Heart left ventricle (tissue), 16 donors: ENCODE data around the gene TNFRSF8. TPM values are rescaled to one million over a fixed set of nuclear protein-coding genes. Genes with fewer than 3 reads are reported as not detected.

ENCODE experiments used
- ATAC-seq, 4 donors: fragments of 200-7000 bp; cut with Tn5 transposase; one replicate each; pipeline ENCODE4 v1.9.1; 2020 to 2022; ENCODE audit warnings: moderate library complexity in 4 of 4, mild to moderate bottlenecking in 3 of 4, moderate number of reproducible peaks in 1 of 4
- DNase-seq, 5 donors: peaks; one replicate each; pipeline ENCODE4 v3.0.0-alpha.2; 2020
- H3K27ac ChIP-seq, 12 donors: fragments of 200-600 bp; sonication (generic) in 4 of 12; one replicate each; pipeline versions ENCODE4 v1.5.0 to v1.8.0; 2016 to 2022; ENCODE audit warnings: mild to moderate bottlenecking in 2 of 12
- H3K27me3 ChIP-seq, 9 donors: fragments of 200-600 bp; sonication (generic) in 2 of 9; one replicate each; pipeline versions ENCODE4 v1.5.1 to v1.8.0; 2016 to 2022; ENCODE audit warnings: mild to moderate bottlenecking in 3 of 9
- H3K36me3 ChIP-seq, 9 donors: fragments of 200-600 bp; sonication (generic) in 2 of 9; one replicate each; pipeline versions ENCODE4 v1.5.0 to v1.8.0; 2018 to 2022; ENCODE audit warnings: mild to moderate bottlenecking in 2 of 9
- H3K4me1 ChIP-seq, 12 donors: fragments of 200-600 bp; sonication (generic) in 4 of 12; one replicate each; pipeline versions ENCODE4 v1.5.0 to v1.8.0; 2016 to 2022; ENCODE audit warnings: mild to moderate bottlenecking in 3 of 12
- H3K4me3 ChIP-seq, 12 donors: fragments of 200-600 bp; sonication (generic) in 4 of 12; one replicate each; pipeline versions ENCODE4 v1.5.0 to v1.8.0; 2017 to 2022; ENCODE audit warnings: mild to moderate bottlenecking in 9 of 12, moderate library complexity in 4 of 12
- H3K9me3 ChIP-seq, 12 donors: fragments of 200-600 bp; sonication (generic) in 4 of 12; one replicate each; pipeline versions ENCODE4 v1.5.0 to v1.8.0; 2016 to 2022; ENCODE audit warnings: mild to moderate bottlenecking in 1 of 12
- POLR2A ChIP-seq, 2 donors: fragments of 450-650 bp; IDR thresholded peaks; one replicate each; pipeline ENCODE4 v1.6.1; 2017; ENCODE audit warnings: antibody characterized with exemption in 2 of 2, mild to moderate bottlenecking in 2 of 2, moderate library complexity in 2 of 2
- WGBS, 4 donors: extraction: QIAGEN DNeasy Blood & Tissue Kit in 2 of 4; methylation state at CpG; one replicate each; pipeline versions ENCODE4 v1.1.5 to v1.1.7; 2013 to 2018; 5-methylcytosine and 5-hydroxymethylcytosine counted together
- intact Hi-C, 10 donors: fragments of 100-400 bp; cut with DNase I; formaldehyde crosslinking; loops; one replicate each; pipeline versions ENCODE4 v1.11.1 to v1.14.2; 2022
- polyA plus RNA-seq, 2 donors: library from polyadenylated mRNA; stranded (reverse); fragments of 200-250 nt; gene quantifications; one replicate each; pipeline ENCODE4 v1.2.3, GENCODE V29; 2013
- total RNA-seq, 9 donors: library from RNA; depleted of rRNA in 2 of 9; stranded (reverse); fragments of >200 nt in 2 of 9; fragmentation: NEBNext Ultra II Directional in 3 of 9; extraction: Animal tissue kit (Norgen Biotek cat#: 25700) in 3 of 9; gene quantifications; one replicate each; pipeline versions ENCODE4 v1.1.0 to v1.2.4, GENCODE V29; 2016 to 2023
- TF ChIP-seq, protein P1 (sequence below), 12 donors: fragments of 200-600 bp; sonication (generic) in 4 of 12; IDR thresholded peaks; one replicate each; pipeline versions ENCODE4 v1.5.0 to v1.8.0; 2018 to 2022; ENCODE audit warnings: antibody characterized with exemption in 12 of 12, mild to moderate bottlenecking in 5 of 12
- donor health status: ischemic (EF 13 %, LVEDD 7.1; RV severe dilation, severe dysfunction).
- donor health status: healthy with polysubstance abuse.
- donor health status: DM: no; HTN: yes; CAD: no.
- donor health status: DM: no; HTN: no; CAD: no.
- donor health status: ischemic (EF 25% LVEDD 6.9; RV normal size, moderate dysfunction).
- donor health status: ischemic (EF 25% LVEDD 5.7; RV mildly dilated, moderate dysfunction).
- donor health status: healthy.
- donor health status: DM: yes; HTN: yes; CAD: no.
- donor health status: ischemic (EF 35%, LVEDD 5.7; RV mildly dilated, moderate dysfunction).
- donor health status: nonischemic (EF 11% LVEDD 7.7; RV severe dilation, severe dysfunction).
- donor health status: DM: yes; HTN: yes; CAD: no.
- donor health status: PGD.
- donor health status: ischemic (EF 29% LVEDD 5.4; RV normal size, mild dysfunction).
- donor health status: nonischemic (EF 23%, LVEDD 6.1; RV moderate dilation, normal function).

The TNFRSF8 gene
- total and polyA plus RNA-seq, 11 donors = 0.51 to 4.5 (median 0.76) TPM

DNA sequence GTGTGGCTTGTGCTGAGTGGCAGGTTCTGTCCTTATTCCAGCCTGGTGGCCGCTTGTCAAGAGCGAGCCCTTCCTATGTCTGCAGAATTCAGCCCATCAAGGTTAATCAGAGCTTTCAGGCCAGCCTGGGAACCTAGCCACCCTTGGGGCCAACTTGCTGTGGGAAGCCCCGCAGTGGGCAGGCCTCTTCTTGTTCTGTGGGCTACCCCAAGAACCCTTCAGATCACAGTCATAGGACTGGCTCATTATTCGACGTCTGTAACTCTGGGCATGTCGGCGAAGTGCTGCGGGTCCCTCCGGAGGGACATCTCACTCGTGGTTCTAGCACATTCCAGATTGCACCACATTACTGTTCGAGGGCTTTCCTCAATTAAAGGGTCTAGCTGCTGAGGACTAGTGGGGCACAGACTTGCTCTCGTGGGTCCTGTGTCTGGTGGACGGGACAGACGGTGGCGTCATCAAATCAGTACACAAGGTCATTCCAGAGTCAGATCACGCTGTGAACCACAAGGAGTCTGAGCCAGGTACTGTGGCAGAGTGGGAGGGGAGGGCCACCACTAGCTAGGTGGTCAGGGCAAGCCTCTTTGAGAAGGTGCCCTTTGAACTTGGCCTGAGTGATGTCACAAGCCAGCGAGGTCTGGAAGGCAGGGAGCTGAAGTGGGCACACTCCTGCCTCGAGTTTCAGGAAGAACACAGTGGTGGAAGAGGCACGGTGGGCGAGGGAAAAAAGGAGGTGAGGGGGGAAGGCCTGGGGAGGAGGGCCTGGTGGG lies 83.4 kb downstream of the TNFRSF8 start:
- DNase-seq (no peak), ATAC-seq (no peak)
- Histone ChIP-seq H3K36me3 (no peaks in the 10 kb centered on the region), H3K9me3 (peaks cover 0 to 8% (median 2%) of the 10 kb centered on the region in 12 donors), H3K27ac (peak overlapping the region; percentile 41 to 97 (median 73)), H3K27me3 (no peaks in the 10 kb centered on the region), H3K4me1 (peaks cover 0 to 99% (median 42%) of the 10 kb centered on the region in 12 donors), H3K4me3 (no peak overlapping the region)
- no peak for TF ChIP-seq POLR2A (IDR thresholded peaks at IDR 0.05)
- TF ChIP-seq, protein P1, sequence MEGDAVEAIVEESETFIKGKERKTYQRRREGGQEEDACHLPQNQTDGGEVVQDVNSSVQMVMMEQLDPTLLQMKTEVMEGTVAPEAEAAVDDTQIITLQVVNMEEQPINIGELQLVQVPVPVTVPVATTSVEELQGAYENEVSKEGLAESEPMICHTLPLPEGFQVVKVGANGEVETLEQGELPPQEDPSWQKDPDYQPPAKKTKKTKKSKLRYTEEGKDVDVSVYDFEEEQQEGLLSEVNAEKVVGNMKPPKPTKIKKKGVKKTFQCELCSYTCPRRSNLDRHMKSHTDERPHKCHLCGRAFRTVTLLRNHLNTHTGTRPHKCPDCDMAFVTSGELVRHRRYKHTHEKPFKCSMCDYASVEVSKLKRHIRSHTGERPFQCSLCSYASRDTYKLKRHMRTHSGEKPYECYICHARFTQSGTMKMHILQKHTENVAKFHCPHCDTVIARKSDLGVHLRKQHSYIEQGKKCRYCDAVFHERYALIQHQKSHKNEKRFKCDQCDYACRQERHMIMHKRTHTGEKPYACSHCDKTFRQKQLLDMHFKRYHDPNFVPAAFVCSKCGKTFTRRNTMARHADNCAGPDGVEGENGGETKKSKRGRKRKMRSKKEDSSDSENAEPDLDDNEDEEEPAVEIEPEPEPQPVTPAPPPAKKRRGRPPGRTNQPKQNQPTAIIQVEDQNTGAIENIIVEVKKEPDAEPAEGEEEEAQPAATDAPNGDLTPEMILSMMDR (IDR thresholded peaks at IDR 0.05) = no peak
- WGBS, 4 donors = 83 to 88% (median 84%) methylated on average over 20 of the region's 20 CpGs
- intact Hi-C loops = loop anchor here in 3 of 10 donors (1.0 to 5.0 kb wide), 3 partner anchors 36 to 41 kb away; no protein-coding TSS in a partner anchor

DNA sequence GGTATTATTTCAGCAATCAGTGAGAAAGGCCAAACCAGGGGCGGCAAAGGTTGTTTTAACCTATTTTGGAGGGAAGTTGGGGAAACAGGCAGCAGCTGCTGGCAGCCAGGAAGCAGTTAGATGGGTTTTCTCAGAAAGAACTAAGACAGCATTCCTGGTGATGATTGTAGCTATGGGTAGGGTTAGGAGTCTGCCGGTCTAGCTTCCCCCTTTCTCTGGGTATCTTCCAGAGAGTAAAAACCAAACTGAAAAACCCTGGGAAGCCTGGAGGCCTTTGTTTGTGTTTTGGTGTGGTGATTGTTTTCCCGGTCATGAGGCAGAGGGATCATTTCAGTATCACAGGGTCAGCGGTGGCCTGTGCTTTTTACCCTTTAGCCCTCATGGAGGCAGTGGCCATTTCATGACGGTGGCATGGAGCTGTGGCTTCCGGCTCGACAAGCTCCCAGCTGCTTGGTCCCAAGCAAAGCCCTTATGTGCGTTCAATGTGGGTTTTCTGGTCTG lies 84.1 kb downstream of the TNFRSF8 start:
- Histone ChIP-seq H3K27ac (peak overlapping the region; percentile 52 to 97 (median 76)), H3K36me3 (no peaks in the 10 kb centered on the region), H3K9me3 (peaks cover 0 to 8% (median 2%) of the 10 kb centered on the region in 12 donors), H3K4me3 (no peak overlapping the region), H3K27me3 (no peaks in the 10 kb centered on the region), H3K4me1 (peaks cover 0 to 99% (median 42%) of the 10 kb centered on the region in 12 donors)
- no peak for TF ChIP-seq POLR2A (IDR thresholded peaks at IDR 0.05)
- TF ChIP-seq, protein P1 (IDR thresholded peaks at IDR 0.05) = no peak
- DNase-seq (peak in 1 of 5 donors; percentile 56), ATAC-seq (peak in 3 of 4 donors; percentile 30 to 54 (median 45))
- intact Hi-C loops = loop anchor here in 3 of 10 donors (1.0 to 5.0 kb wide), 3 partner anchors 35 to 40 kb away; no protein-coding TSS in a partner anchor
- WGBS, 4 donors = 66 to 72% (median 70%) methylated on average over 8 of the region's 8 CpGs

DNA sequence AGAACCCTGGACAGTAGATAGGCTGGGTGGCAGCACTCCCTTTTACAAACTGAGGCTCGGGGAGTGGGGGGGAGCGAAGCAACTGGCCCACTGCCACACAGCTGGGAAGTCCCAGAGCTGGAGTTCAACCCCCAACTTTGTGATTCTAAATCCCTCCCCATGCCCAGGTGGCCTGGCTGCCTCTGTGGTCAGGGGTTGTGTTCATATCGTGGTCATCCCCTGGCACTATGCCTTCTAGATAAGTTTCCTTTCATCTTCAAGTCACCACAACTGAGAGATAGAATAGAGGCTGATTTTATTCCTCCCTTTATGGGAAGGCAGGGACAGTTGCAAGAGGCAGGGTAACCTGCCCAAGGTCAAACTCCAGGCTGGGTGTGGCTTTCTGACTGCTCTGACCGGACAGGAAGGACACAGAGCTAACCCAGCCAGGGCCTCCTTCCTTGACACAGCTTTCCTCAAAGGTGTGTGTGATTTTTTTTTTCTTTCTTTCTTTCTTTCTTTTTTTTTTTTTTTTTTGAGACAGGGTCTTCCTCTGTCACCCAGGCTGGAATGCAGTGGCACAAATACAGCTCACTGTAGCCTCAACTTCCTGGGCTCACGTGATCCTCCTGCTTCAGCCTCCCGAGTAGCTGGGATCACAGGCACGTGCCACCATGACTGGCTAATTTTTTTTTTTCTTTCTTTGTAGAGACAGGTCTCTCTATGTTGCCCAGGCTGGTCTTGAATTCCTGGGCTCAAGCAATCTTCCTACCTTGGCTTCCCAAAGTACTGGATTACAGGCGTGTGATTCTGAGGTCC lies 85.3 kb downstream of the TNFRSF8 start:
- H3K27ac ChIP-seq = peak overlapping the region; percentile 52 to 97 (median 76)
- WGBS, 4 donors = 72 to 74% (median 74%) methylated on average over 8 of the region's 8 CpGs
- no peaks in the 10 kb centered on the region for H3K36me3 ChIP-seq
- H3K4me3 ChIP-seq = no peak overlapping the region
- ATAC-seq (no peak), DNase-seq (no peak)
- TF ChIP-seq POLR2A (IDR thresholded peaks at IDR 0.05) = no peak
- TF ChIP-seq, protein P1 (IDR thresholded peaks at IDR 0.05) = no peak
- H3K9me3 ChIP-seq = peaks cover 0 to 8% (median 2%) of the 10 kb centered on the region in 12 donors
- intact Hi-C loops = loop anchor here in 2 of 10 donors (5.0 kb wide), 2 partner anchors 34 to 39 kb away; no protein-coding TSS in a partner anchor
- H3K27me3 ChIP-seq = no peaks in the 10 kb centered on the region
- H3K4me1 ChIP-seq = peaks cover 0 to 99% (median 43%) of the 10 kb centered on the region in 12 donors
